Esophagus muscularis mucosa (tissue), 4 donors: ENCODE measurements around the gene SEC16B. TPM values are rescaled to one million over a fixed set of nuclear protein-coding genes. Genes with fewer than 3 reads are reported as not detected.

Experiments
- DNase-seq: peaks from one replicate; pipeline ENCODE4 v3.0.0-alpha.2; 2017; ENCODE audit errors: extremely low spot score
- H3K27ac ChIP-seq, 4 donors: fragments of 200-600 bp; sonication (generic); replicated peaks in 1 of 4; 1 replicate in 3 of 4; 2 replicates in 1 of 4; pipeline ENCODE4 v1.5.1; 2016 to 2019; ENCODE audit warnings: mild to moderate bottlenecking in 1 of 4
- H3K27me3 ChIP-seq, 4 donors: fragments of 200-600 bp; sonication (generic); one replicate each; pipeline versions ENCODE4 v1.5.1 to v1.6.0; 2016 to 2019
- H3K36me3 ChIP-seq, 4 donors: fragments of 200-600 bp; sonication (generic); one replicate each; pipeline ENCODE4 v1.5.1; 2016 to 2019
- H3K4me1 ChIP-seq, 4 donors: fragments of 200-600 bp; sonication (generic); one replicate each; pipeline ENCODE4 v1.5.1; 2016 to 2019
- H3K4me3 ChIP-seq, 4 donors: fragments of 200-600 bp; sonication (generic); 1 replicate in 2 of 4; 2 replicates in 2 of 4; pipeline ENCODE4 v1.5.1; 2016 to 2019; ENCODE audit warnings: mild to moderate bottlenecking in 4 of 4, moderate library complexity in 1 of 4
- H3K9me3 ChIP-seq, 4 donors: fragments of 200-600 bp; sonication (generic); 1 replicate in 3 of 4; 2 replicates in 1 of 4; pipeline ENCODE4 v1.5.1; 2016 to 2019
- EP300 ChIP-seq: sonication (generic); formaldehyde crosslinking; IDR thresholded peaks from one replicate; pipeline ENCODE4 v1.6.1; 2017; ENCODE audit warnings: antibody characterized with exemption
- POLR2A ChIP-seq: fragments of 450-650 bp; IDR thresholded peaks from one replicate; pipeline ENCODE4 v1.6.1; 2017; ENCODE audit warnings: antibody characterized with exemption, moderate library complexity, mild to moderate bottlenecking, low read depth
- POLR2AphosphoS5 ChIP-seq, 2 donors: sonication (generic); formaldehyde crosslinking; IDR thresholded peaks; one replicate each; pipeline ENCODE4 v1.6.1; 2017; ENCODE audit warnings: antibody characterized with exemption in 2 of 2
- WGBS: methylation state at CpG from one replicate; pipeline ENCODE4 v1.1.5; 2018; 5-methylcytosine and 5-hydroxymethylcytosine counted together
- intact Hi-C: fragments of 100-400 bp; cut with DNase I; formaldehyde crosslinking; loops from one replicate; pipeline ENCODE4 v1.15.1; 2023
- total RNA-seq, 4 donors: library from RNA; depleted of rRNA; stranded (reverse); fragments of >200 nt; gene quantifications; one replicate each; pipeline versions ENCODE4 v1.1.0 to v1.2.1, GENCODE V29; 2016
- TF ChIP-seq, protein P1 (sequence below), 3 experiments: fragments of 200-600 bp in 2 of 3; fragments of 450-650 bp in 1 of 3; sonication (generic) in 2 of 3; IDR thresholded peaks; one replicate each; pipeline ENCODE4 v1.5.1; 2017 to 2019; ENCODE audit warnings: antibody characterized with exemption in 3 of 3, mild to moderate bottlenecking in 2 of 3, moderate library complexity in 1 of 3

Gene SEC16B
- total RNA-seq, 4 donors from 2014 or later = 0.83 to 2.6 (median 1.8) TPM

DNA sequence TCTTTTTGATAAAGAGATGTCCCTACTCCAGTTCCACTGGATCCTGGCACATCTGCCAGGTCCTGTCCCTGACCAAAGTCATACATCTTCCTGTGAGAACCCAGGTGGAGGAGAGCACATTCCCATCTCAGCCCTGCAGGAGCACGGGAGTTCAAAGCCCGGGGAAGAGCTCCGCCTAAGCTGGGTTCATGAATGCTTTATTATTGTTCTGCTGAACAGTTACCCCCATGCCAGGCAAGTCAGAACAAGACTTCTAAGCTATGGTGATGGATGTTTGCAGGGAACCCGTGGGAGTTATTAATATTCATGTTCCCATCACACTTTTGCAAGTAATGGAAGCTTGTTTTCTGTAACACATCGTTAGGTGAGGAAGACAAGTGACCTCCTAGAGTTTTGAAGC lies 62.9 kb downstream of the SEC16B start:
- Histone ChIP-seq H3K27me3 (peaks cover 0 to 15% (median 0%) of the 10 kb centered on the region in 4 donors), H3K9me3 (no peaks in the 10 kb centered on the region), H3K4me1 (no peaks in the 10 kb centered on the region), H3K4me3 (no peak overlapping the region), H3K36me3 (no peaks in the 10 kb centered on the region), H3K27ac (no peak overlapping the region)
- intact Hi-C loops = no loop called here
- no peak for DNase-seq
- 79% methylated on average over 5 of the region's 5 CpGs for WGBS
- TF ChIP-seq EP300 (no peak), POLR2A (no peak), POLR2AphosphoS5 (IDR thresholded peaks at IDR 0.05) (no peak)
- TF ChIP-seq, protein P1, sequence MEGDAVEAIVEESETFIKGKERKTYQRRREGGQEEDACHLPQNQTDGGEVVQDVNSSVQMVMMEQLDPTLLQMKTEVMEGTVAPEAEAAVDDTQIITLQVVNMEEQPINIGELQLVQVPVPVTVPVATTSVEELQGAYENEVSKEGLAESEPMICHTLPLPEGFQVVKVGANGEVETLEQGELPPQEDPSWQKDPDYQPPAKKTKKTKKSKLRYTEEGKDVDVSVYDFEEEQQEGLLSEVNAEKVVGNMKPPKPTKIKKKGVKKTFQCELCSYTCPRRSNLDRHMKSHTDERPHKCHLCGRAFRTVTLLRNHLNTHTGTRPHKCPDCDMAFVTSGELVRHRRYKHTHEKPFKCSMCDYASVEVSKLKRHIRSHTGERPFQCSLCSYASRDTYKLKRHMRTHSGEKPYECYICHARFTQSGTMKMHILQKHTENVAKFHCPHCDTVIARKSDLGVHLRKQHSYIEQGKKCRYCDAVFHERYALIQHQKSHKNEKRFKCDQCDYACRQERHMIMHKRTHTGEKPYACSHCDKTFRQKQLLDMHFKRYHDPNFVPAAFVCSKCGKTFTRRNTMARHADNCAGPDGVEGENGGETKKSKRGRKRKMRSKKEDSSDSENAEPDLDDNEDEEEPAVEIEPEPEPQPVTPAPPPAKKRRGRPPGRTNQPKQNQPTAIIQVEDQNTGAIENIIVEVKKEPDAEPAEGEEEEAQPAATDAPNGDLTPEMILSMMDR (IDR thresholded peaks at IDR 0.05) = no peak

GRCh38 chr1:177905686-177906085 lies 64.2 kb downstream of the SEC16B start:
- Histone ChIP-seq H3K4me1 (no peaks in the 10 kb centered on the region), H3K27me3 (peaks cover 0 to 6% (median 0%) of the 10 kb centered on the region in 4 donors), H3K9me3 (no peaks in the 10 kb centered on the region), H3K27ac (no peak overlapping the region), H3K36me3 (no peaks in the 10 kb centered on the region), H3K4me3 (no peak overlapping the region)
- TF ChIP-seq, protein P1 (IDR thresholded peaks at IDR 0.05) = no peak
- TF ChIP-seq EP300 (no peak), POLR2A (no peak), POLR2AphosphoS5 (IDR thresholded peaks at IDR 0.05) (no peak)
- intact Hi-C loops = no loop called here
- 78% methylated on average over 1 of the region's 1 CpG for WGBS
- no peak for DNase-seq

DNA sequence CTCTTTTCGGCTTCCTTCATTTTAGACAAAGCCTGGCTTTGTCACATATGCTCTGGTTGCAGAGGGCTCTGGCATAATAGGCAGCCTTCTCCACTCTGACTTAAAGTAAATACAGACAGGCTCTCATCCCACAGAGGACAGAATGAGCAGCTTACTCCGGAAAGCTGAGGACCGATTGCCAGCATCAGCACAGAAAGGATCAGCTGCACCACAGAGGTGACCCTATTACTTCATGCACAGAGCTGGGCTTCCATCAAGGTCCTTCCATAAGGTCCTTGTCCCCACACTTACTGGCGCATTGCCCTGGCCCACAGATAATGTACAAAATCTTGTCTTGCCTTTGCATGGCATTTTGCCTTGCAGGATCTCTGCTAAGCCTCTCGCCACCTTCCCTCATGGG lies 67.6 kb downstream of the SEC16B start:
- no peaks in the 10 kb centered on the region for H3K9me3 ChIP-seq
- 45% methylated on average over 4 of the region's 5 CpGs for WGBS
- no peak overlapping the region for H3K4me3 ChIP-seq
- no peaks in the 10 kb centered on the region for H3K36me3 ChIP-seq
- intact Hi-C loops = no loop called here
- no peak for DNase-seq
- no peaks in the 10 kb centered on the region for H3K4me1 ChIP-seq
- H3K27ac ChIP-seq = no peak overlapping the region
- TF ChIP-seq, protein P1 (IDR thresholded peaks at IDR 0.05) = no peak
- no peak for TF ChIP-seq POLR2A
- no peak for TF ChIP-seq POLR2AphosphoS5 (IDR thresholded peaks at IDR 0.05)
- TF ChIP-seq EP300 = no peak
- no peaks in the 10 kb centered on the region for H3K27me3 ChIP-seq

DNA sequence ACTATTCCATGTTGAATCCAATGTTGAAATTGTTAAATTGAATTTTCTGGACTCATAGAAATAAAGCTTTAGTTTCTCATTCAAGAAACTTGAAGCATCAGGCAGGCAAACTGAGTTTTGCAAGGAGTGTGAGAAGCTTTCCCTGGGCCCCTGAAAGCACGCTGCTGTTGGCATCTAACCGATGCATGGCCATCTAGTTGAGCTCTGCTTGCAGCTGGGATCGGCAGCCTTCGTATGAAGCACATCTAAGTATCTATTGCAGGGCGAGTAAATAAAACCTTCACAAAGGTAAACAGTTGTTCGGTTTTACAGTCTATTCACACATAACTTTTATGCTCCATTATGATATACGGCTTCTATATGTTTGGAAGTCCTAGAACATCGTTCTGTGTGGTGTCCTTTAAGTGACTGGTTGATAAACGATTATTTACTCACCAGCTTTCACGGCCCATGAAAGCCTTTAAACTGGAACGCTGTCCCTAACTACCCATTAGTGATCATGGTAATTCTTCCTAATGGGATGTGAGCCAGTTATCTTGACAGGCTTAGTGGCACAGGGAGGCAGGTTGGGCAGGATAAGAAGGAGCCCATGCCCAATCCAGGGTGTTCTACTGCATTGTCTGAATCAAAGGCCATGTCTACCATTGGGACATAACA lies 71.7 kb downstream of the SEC16B start:
- H3K4me1 ChIP-seq = no peaks in the 10 kb centered on the region
- no peaks in the 10 kb centered on the region for H3K27me3 ChIP-seq
- intact Hi-C loops = no loop called here
- no peaks in the 10 kb centered on the region for H3K36me3 ChIP-seq
- no peak for DNase-seq
- no peaks in the 10 kb centered on the region for H3K9me3 ChIP-seq
- no peak overlapping the region for H3K27ac ChIP-seq
- TF ChIP-seq EP300 (no peak), POLR2AphosphoS5 (IDR thresholded peaks at IDR 0.05) (no peak), POLR2A (no peak)
- TF ChIP-seq, protein P1 (IDR thresholded peaks at IDR 0.05) = no peak
- WGBS = 65% methylated on average over 11 of the region's 11 CpGs
- H3K4me3 ChIP-seq = no peak overlapping the region
